Epithelial cell of esophagus (primary cell): Measurements from ENCODE around the gene PRSS2.
A peak's percentile ranks its signal among the peaks of the same experiment; 100 is the strongest.
"Not testable (repeated sequence)": the region's sequence is repeated elsewhere in the genome, so short reads cannot be mapped to it uniquely, and the experiment has no call there.

Source experiments
- DNase-seq: peaks from one replicate; pipeline ENCODE4 v3.0.0; 2010; ENCODE audit warnings: low read depth
- H3K4me3 ChIP-seq: 2 replicates; pipeline ENCODE4 v1.5.1; 2011; ENCODE audit warnings: mild to moderate bottlenecking, low read length, control low read depth
- CTCF ChIP-seq: IDR thresholded peaks from 2 replicates; pipeline ENCODE4 v1.5.1; 2011; ENCODE audit warnings: low read depth, mild to moderate bottlenecking, low read length, control low read depth, inconsistent platforms; ENCODE audit not compliant: insufficient read depth; ENCODE audit errors: missing control alignments

PRSS2 gene

DNA sequence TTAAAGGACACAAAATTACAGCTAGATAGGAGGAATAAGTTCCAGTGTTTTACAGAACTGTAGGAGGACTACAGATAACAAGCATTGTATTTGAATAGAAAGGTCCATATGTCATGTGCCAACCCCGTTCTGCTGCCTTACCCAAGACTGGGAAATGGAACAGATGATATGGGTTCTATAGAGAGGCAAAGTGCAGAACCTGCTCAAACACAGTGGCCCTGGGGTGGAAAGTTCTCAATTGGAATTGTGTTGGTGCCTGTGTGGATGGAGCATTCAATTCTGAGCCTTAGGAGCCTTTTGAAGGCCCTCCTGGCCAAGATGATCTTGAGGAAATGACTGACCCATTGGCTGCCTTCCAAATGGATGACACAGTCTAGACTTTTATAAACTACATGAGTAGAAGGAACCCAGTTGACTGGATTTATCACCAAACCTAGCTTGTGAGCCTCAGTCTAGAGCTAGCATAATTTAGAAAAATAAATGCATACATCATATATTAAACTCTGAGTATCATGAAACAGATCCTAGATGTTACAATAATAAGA, 25.6 kb upstream of the PRSS2 start:
- peak; percentile 9 for DNase-seq
- no peak for TF ChIP-seq CTCF
- H3K4me3 ChIP-seq: no peak overlapping the region

DNA sequence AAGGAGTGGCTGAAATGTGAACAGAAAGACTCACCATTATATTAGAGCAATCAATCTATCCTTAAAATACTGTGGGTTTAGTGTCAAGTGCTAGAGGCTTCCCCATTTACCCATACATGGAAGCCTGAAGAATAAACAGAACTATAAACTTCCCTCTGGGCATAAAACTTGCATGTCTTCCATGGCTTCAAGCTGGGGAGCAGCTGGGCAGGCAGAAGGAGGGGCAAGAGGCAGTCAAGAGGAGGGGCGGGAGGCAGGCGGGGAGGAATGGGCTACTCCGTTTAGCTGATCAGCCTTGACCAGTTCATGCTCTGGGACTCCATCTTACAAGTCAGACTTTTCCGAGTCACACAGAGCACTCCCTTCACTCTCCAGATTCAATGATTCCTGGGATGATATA, 25.0 kb upstream of the PRSS2 start:
- H3K4me3 ChIP-seq: no peak overlapping the region
- DNase-seq: no peak
- no peak for TF ChIP-seq CTCF

DNA sequence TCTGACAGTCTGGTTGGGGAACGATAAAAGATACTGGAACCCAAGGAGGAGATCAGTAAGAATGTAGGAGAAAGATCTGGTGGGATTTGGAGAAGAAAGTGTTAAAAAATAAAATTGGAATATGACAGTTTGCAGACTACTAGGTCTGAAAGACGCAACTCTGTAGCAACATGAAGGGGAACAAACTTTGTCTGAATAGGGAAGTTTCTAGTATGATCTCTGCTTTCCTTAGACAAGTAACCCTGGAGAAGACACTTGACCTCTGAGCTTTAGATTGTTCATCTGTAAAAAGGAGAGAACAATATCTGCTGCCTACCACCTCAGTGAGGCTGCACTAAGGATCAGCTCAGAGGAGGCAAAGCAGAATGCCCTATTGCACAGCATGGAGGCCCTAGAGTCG, 24.5 kb upstream of the PRSS2 start:
- TF ChIP-seq CTCF: no peak
- H3K4me3 ChIP-seq: no peak overlapping the region
- DNase-seq: no peak

DNA sequence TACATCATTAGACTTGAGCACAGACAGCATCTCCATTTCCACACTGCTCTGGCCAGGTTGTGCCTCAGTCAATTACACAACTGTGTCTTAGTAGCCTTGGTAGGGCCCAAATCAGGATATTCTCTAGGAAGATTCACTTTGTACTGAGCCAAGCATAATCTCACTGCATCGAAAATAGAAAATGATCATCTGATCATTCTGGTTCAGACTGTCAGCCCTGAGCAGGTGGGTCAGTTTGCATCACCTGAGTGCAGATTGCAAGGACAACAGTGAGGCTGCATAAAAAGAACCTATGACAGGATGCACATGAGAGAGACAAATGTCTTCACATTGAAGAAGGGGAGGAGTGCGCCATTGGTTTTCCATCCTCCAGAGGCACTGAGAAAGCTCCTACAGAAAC, 22.4 kb upstream of the PRSS2 start:
- DNase-seq, H3K4me3 ChIP-seq: not testable (repeated sequence)

DNA sequence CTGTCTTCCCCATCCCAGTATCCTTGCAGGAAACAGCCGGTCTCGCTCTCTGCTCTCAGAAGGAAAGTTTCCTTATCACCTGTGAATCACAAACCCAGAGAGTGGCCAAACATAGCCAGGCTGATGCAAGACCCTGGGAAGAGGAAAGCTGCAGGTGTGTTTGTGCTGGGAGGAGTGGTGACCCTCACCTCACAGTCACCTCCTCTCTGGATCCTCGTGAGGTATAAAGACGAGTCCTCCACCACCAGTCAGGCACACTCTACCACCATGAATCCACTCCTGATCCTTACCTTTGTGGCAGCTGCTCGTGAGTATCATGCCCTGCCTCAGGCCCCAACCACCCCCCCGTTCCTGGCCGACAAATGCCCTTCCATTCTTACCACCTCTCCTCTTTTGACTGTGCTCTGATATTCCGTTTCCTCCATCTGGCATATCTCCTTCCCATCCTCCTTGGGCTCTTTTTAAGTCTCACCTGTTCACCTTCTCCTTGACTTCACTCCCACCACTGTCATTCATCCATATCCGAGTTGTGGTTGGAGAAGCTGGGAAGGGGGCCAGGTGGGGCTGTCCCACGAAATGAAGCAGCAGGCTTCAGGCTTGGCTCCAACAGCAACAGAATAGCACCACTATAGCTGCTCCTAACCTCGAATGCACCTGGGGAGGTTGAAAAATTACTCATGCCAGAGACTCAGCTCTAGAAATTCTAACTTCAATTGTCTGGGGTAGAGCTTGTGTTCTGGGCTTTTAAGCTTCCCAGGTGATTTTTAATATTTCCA, 21.4 kb upstream of the PRSS2 start, which contains the start of gene PRSS1:
TSS of gene PRSS1 (plus strand) at position 255 of the 776 bp plus-strand sequence. CDS start at position 268, 13 bp downstream.
- DNase-seq: no peak
- TF ChIP-seq CTCF: no peak
- H3K4me3 ChIP-seq: no peak within 1 kb of the TSS

DNA sequence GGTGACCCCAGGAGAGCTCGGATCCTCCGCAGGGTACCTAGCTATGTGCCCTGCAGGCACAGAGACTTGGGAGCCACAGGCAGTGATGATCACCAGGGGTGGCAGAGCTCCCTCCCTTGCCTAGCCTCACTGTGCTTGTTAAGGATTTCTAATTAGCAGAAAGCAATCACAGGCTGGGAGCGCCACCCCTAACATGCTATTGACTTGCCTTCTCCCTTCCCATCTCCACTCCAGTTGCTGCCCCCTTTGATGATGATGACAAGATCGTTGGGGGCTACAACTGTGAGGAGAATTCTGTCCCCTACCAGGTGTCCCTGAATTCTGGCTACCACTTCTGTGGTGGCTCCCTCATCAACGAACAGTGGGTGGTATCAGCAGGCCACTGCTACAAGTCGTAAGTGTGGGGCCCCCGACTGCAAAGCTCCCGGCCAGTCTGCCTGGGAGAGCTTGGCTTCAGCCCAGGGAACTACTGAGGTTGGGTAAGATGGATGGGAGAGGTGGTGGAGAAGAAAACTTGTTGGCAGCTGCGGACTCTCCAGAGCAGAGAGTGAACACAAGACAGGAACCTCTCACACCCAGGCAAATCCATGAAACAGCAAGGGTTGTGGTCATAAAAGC, 20.3 kb upstream of the PRSS2 start:
- TF ChIP-seq CTCF: no peak
- no peak overlapping the region for H3K4me3 ChIP-seq
- DNase-seq: no peak

DNA sequence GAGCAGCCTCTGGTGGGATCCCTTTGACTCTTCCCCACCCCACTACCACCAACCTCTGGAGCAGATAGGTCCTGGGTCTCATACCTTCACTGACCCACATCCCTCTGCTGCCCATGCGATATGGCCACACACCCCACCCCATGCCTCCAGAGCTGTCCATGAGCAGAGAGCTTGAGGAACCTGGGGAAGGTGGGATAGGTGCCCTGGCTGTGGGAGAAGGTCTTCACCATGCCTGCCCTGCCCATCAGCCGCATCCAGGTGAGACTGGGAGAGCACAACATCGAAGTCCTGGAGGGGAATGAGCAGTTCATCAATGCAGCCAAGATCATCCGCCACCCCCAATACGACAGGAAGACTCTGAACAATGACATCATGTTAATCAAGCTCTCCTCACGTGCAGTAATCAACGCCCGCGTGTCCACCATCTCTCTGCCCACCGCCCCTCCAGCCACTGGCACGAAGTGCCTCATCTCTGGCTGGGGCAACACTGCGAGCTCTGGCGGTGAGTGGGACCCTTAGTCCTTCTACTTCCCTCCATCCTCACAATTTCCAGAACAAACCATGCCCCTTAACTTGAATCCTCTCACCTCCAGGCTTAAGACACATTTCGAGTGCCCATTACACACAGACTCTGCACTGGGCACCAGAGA, 19.1 kb upstream of the PRSS2 start:
- not testable (repeated sequence) for DNase-seq

More for the DNA sequence above, 19.1 kb upstream of the PRSS2 start:
- H3K4me3 ChIP-seq: not testable (repeated sequence)
